Heart left ventricle (tissue), 13 donors: ENCODE data around the gene SLC24A4.

Experiments
- CTCF ChIP-seq, 12 donors: fragments of 200-600 bp; sonication (generic) in 4 of 12; IDR thresholded peaks; one replicate each; pipeline versions ENCODE4 v1.5.0 to v1.8.0; 2018 to 2022; ENCODE audit warnings: antibody characterized with exemption in 12 of 12, mild to moderate bottlenecking in 5 of 12
- POLR2A ChIP-seq, 2 donors: fragments of 450-650 bp; IDR thresholded peaks; one replicate each; pipeline ENCODE4 v1.6.1; 2017; ENCODE audit warnings: antibody characterized with exemption in 2 of 2, mild to moderate bottlenecking in 2 of 2, moderate library complexity in 2 of 2
- donor health status: ischemic (EF 13 %, LVEDD 7.1; RV severe dilation, severe dysfunction).
- donor health status: DM: no; HTN: yes; CAD: no.
- donor health status: DM: no; HTN: no; CAD: no.
- donor health status: ischemic (EF 25% LVEDD 6.9; RV normal size, moderate dysfunction).
- donor health status: ischemic (EF 25% LVEDD 5.7; RV mildly dilated, moderate dysfunction).
- donor health status: ischemic (EF 35%, LVEDD 5.7; RV mildly dilated, moderate dysfunction).
- donor health status: nonischemic (EF 11% LVEDD 7.7; RV severe dilation, severe dysfunction).
- donor health status: DM: yes; HTN: yes; CAD: no.
- donor health status: PGD.
- donor health status: ischemic (EF 29% LVEDD 5.4; RV normal size, mild dysfunction).
- donor health status: nonischemic (EF 23%, LVEDD 6.1; RV moderate dilation, normal function).

- TF ChIP-seq CTCF (IDR thresholded peaks at IDR 0.05) (no peak), POLR2A (IDR thresholded peaks at IDR 0.05) (no peak)
These were observed 449 bp upstream of the SLC24A4 start for GRCh38 chr14:92322516-92322915.
